ENCODE results near the gene ADGRD2. TPM values are rescaled to one million over a fixed set of nuclear protein-coding genes. Genes with fewer than 3 reads are reported as not detected.

Gene ADGRD2
- total RNA-seq, 1 experiment from 2014 or later, result 1.5 TPM

DNA sequence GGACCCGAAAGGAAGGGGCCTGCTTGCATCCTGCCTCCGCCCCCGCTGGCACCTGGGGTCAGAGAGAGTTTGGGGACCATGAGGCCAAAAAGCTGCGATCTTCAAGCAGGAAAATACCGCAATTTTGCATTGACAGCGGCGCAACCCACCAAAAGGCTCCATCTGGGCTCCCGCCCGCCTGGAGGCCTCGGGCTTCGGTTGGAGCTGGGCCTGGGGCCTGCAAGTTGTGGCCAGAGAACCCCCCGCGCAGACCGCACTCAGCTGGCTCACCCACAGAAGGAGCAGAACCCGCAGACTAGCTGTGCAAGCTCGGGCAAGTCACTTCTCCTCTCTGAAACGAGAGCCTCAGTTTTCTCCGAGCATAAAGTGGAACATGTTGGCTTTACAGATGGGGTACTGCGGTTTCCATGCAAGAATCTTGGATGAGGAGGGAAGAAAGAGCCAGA is 55.7 kb downstream of the ADGRD2 start:
- Histone ChIP-seq H3K4me1 (ENCODE audit: insufficient read depth, low read length) (peaks cover 4% of the 10 kb centered on the region; the same call in 1 of the 2 replicates), H3T11ph (ENCODE audit: low read length) (no peak overlapping the region), H3K23me2 (ENCODE audit: insufficient read length, low read depth, low read length, poor library complexity, severe bottlenecking) (peaks cover 6% of the 10 kb centered on the region), H3K4me2 (ENCODE audit: insufficient read depth, insufficient read length, low read length) (no peak overlapping the region), H4K8ac (replicated peaks; ENCODE audit: insufficient read length, low read depth, low read length) (no peak overlapping the region), H2BK20ac (ENCODE audit: low read depth, low read length, poor library complexity, severe bottlenecking) (no peak overlapping the region), H4K20me1 (ENCODE audit: control insufficient read depth, insufficient read depth, insufficient read length) (no peaks in the 10 kb centered on the region), H3K56ac (ENCODE audit: insufficient read length, low read depth, low read length) (no peak overlapping the region), H2BK120ac (ENCODE audit: low read depth, low read length, poor library complexity, severe bottlenecking) (no peak overlapping the region), H3K18ac (ENCODE audit: insufficient read length, low read depth, low read length) (no peak overlapping the region), H4K91ac (ENCODE audit: insufficient read length, low read depth, low read length) (no peak overlapping the region), H2BK5ac (ENCODE audit: insufficient read length, low read length) (no peak overlapping the region), H3K27ac (ENCODE audit: insufficient read length, low read depth, low read length) (no peak overlapping the region), H2AK5ac (ENCODE audit: insufficient read length, low read length) (no peak overlapping the region), H3K27me3 (ENCODE audit: insufficient read depth, low read length) (peaks cover 33% of the 10 kb centered on the region), H3K79me1 (ENCODE audit: insufficient read depth, low read depth, low read length, poor library complexity, severe bottlenecking) (no peaks in the 10 kb centered on the region), H3K9me3 (ENCODE audit: control insufficient read depth, low read depth, low read length) (no peaks in the 10 kb centered on the region), H3K9ac (ENCODE audit: extremely low read depth, insufficient read length, low read length) (no peak overlapping the region), H3K23ac (ENCODE audit: insufficient read length, low read depth, low read length) (no peak overlapping the region), H3K14ac (ENCODE audit: insufficient read depth, low read length) (no peak overlapping the region), H2BK12ac (ENCODE audit: insufficient read length, low read depth, low read length) (no peak overlapping the region), H4K5ac (ENCODE audit: insufficient read length, low read depth, low read length) (no peak overlapping the region), H2BK15ac (ENCODE audit: low read depth, low read length) (no peak overlapping the region), H3K79me2 (ENCODE audit: insufficient read depth, low read length) (no peaks in the 10 kb centered on the region), H3K4ac (ENCODE audit: low read depth, low read length) (no peak overlapping the region), H2AFZ (ENCODE audit: low read length) (no peak overlapping the region)
- TF ChIP-seq, protein P1, sequence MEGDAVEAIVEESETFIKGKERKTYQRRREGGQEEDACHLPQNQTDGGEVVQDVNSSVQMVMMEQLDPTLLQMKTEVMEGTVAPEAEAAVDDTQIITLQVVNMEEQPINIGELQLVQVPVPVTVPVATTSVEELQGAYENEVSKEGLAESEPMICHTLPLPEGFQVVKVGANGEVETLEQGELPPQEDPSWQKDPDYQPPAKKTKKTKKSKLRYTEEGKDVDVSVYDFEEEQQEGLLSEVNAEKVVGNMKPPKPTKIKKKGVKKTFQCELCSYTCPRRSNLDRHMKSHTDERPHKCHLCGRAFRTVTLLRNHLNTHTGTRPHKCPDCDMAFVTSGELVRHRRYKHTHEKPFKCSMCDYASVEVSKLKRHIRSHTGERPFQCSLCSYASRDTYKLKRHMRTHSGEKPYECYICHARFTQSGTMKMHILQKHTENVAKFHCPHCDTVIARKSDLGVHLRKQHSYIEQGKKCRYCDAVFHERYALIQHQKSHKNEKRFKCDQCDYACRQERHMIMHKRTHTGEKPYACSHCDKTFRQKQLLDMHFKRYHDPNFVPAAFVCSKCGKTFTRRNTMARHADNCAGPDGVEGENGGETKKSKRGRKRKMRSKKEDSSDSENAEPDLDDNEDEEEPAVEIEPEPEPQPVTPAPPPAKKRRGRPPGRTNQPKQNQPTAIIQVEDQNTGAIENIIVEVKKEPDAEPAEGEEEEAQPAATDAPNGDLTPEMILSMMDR (conservative IDR thresholded peaks at IDR 0.05), result no peak
- Mint-ChIP-seq H3K27me3 (ENCODE audit: low read depth) (peaks cover 53% of the 10 kb centered on the region), H3K4me1 (peaks cover 6 to 30% of the 10 kb centered on the region in 2 experiments), H3K36me3 (ENCODE audit: insufficient read depth in 1 of 3, low read depth in 3 of 3) (peaks cover 0 to 2% (median 0%) of the 10 kb centered on the region in 3 experiments; a peak in 1 of 7 replicates), H3K27ac (no peak overlapping the region), H3K4me3 (no peak overlapping the region; a peak in 1 of 5 replicates), H3K9me3 (peaks cover 0 to 8% of the 10 kb centered on the region in 2 experiments; a peak in 3 of 5 replicates)
- no peak for DNase-seq
- WGBS (ENCODE audit: extremely low coverage, insufficient read length, low lambda C conversion rate), result no CpG with 5 or more reads among the region's 19 CpGs

All from H9 (cell line).